ENCODE results near the gene RHOH. TPM values are rescaled to one million over a fixed set of nuclear protein-coding genes. Genes with fewer than 3 reads are reported as not detected.
A peak's percentile ranks its signal among the peaks of the same experiment; 100 is the strongest.

Gene RHOH
- total and polyA plus RNA-seq, 9 of the 15 experiments (the other 6 are each of a cell fraction or from before 2014, with no cell fraction given): 14.3 to 37.7 (median 23.2) TPM

DNA sequence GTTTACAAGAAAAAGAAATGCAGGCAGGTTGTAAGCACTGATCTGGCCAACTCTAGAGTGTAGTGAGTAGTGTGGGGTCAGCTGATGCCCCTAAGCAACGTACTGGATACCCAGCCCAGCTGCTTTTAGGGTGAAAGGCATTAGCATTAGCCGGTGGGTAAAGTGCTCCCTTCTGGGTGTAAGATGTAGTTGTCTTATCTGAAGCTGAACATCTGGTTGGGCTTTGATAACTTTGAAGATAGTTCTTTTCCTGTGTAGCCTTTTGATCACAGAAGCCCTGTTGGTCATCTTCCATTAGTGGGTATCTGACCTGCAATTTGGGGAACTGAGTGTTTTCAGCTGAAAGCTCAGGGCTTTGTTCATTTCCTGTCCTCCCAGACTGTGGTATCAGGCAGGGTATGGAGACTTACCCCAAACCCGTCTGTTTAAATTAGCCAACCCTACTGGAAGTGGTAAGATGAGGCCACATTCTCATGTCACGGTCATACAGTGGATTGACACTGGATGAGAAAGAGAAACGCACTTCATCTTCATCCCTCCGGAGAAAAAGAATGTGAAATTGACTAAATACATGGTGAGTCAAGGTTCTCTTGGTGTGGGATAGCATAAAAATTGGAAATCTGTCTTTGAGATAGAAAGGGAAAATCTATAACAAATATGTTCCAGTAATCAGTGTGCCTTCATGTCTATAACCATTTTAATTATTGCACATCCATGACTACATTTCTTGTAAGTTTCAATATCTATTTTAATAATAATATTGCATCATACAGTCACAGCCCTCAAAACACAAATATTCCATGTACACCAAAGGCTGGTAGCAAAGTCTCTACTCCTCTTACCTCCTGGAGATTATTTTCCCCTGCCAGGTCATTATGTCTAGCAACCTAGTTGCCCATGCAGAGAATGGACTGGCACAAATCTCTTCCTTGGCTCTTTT lies 8.7 kb downstream of the RHOH start (continued):
- TF ChIP-seq STAT5B (CRISPR knock-in tag; IDR thresholded peaks at IDR 0.05): no peak
- peak; percentile 61 for TF ChIP-seq RBFOX2 (IDR thresholded peaks at IDR 0.05; ENCODE audit: low read depth, low read length)
- no peak for TF ChIP-seq MEF2D (tag; conservative IDR thresholded peaks at IDR 0.05; ENCODE audit: low read depth)
- no peak for TF ChIP-seq ZNF316 (IDR thresholded peaks at IDR 0.05)
- TF ChIP-seq, protein P1, sequence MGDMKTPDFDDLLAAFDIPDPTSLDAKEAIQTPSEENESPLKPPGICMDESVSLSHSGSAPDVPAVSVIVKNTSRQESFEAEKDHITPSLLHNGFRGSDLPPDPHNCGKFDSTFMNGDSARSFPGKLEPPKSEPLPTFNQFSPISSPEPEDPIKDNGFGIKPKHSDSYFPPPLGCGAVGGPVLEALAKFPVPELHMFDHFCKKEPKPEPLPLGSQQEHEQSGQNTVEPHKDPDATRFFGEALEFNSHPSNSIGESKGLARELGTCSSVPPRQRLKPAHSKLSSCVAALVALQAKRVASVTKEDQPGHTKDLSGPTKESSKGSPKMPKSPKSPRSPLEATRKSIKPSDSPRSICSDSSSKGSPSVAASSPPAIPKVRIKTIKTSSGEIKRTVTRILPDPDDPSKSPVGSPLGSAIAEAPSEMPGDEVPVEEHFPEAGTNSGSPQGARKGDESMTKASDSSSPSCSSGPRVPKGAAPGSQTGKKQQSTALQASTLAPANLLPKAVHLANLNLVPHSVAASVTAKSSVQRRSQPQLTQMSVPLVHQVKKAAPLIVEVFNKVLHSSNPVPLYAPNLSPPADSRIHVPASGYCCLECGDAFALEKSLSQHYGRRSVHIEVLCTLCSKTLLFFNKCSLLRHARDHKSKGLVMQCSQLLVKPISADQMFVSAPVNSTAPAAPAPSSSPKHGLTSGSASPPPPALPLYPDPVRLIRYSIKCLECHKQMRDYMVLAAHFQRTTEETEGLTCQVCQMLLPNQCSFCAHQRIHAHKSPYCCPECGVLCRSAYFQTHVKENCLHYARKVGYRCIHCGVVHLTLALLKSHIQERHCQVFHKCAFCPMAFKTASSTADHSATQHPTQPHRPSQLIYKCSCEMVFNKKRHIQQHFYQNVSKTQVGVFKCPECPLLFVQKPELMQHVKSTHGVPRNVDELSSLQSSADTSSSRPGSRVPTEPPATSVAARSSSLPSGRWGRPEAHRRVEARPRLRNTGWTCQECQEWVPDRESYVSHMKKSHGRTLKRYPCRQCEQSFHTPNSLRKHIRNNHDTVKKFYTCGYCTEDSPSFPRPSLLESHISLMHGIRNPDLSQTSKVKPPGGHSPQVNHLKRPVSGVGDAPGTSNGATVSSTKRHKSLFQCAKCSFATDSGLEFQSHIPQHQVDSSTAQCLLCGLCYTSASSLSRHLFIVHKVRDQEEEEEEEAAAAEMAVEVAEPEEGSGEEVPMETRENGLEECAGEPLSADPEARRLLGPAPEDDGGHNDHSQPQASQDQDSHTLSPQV (IDR thresholded peaks at IDR 0.05): peak; percentile 90
- TF ChIP-seq, protein P2, sequence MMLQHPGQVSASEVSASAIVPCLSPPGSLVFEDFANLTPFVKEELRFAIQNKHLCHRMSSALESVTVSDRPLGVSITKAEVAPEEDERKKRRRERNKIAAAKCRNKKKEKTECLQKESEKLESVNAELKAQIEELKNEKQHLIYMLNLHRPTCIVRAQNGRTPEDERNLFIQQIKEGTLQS (IDR thresholded peaks at IDR 0.05): peak; percentile 87
- TF ChIP-seq, protein P2 (CRISPR knock-in tag; conservative IDR thresholded peaks at IDR 0.05): no peak
- TF ChIP-seq, protein P3, sequence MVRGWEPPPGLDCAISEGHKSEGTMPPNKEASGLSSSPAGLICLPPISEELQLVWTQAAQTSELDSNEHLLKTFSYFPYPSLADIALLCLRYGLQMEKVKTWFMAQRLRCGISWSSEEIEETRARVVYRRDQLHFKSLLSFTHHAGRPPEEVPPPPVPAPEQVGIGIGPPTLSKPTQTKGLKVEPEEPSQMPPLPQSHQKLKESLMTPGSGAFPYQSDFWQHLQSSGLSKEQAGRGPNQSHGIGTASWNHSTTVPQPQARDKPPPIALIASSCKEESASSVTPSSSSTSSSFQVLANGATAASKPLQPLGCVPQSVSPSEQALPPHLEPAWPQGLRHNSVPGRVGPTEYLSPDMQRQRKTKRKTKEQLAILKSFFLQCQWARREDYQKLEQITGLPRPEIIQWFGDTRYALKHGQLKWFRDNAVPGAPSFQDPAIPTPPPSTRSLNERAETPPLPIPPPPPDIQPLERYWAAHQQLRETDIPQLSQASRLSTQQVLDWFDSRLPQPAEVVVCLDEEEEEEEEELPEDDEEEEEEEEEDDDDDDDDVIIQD (CRISPR knock-in tag; IDR thresholded peaks at IDR 0.05): no peak
- TF ChIP-seq, protein P4, sequence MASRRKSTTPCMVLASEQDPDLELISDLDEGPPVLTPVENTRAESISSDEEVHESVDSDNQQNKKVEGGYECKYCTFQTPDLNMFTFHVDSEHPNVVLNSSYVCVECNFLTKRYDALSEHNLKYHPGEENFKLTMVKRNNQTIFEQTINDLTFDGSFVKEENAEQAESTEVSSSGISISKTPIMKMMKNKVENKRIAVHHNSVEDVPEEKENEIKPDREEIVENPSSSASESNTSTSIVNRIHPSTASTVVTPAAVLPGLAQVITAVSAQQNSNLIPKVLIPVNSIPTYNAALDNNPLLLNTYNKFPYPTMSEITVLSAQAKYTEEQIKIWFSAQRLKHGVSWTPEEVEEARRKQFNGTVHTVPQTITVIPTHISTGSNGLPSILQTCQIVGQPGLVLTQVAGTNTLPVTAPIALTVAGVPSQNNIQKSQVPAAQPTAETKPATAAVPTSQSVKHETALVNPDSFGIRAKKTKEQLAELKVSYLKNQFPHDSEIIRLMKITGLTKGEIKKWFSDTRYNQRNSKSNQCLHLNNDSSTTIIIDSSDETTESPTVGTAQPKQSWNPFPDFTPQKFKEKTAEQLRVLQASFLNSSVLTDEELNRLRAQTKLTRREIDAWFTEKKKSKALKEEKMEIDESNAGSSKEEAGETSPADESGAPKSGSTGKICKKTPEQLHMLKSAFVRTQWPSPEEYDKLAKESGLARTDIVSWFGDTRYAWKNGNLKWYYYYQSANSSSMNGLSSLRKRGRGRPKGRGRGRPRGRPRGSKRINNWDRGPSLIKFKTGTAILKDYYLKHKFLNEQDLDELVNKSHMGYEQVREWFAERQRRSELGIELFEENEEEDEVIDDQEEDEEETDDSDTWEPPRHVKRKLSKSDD (conservative IDR thresholded peaks at IDR 0.05; ENCODE audit: low read length): no peak
- TF ChIP-seq POLR2AphosphoS5 (IDR thresholded peaks at IDR 0.05; ENCODE audit: control insufficient read depth, insufficient read depth, low read depth, low read length): peak; percentile 63; the same call in 1 of the 2 replicates
- TF ChIP-seq, protein P5, sequence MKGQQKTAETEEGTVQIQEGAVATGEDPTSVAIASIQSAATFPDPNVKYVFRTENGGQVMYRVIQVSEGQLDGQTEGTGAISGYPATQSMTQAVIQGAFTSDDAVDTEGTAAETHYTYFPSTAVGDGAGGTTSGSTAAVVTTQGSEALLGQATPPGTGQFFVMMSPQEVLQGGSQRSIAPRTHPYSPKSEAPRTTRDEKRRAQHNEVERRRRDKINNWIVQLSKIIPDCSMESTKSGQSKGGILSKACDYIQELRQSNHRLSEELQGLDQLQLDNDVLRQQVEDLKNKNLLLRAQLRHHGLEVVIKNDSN (CRISPR knock-in tag; IDR thresholded peaks at IDR 0.05): no peak
- TF ChIP-seq BRD4 (IDR thresholded peaks at IDR 0.05): peak; percentile 13; the same call in 1 of the 2 replicates
- TF ChIP-seq, protein P6, sequence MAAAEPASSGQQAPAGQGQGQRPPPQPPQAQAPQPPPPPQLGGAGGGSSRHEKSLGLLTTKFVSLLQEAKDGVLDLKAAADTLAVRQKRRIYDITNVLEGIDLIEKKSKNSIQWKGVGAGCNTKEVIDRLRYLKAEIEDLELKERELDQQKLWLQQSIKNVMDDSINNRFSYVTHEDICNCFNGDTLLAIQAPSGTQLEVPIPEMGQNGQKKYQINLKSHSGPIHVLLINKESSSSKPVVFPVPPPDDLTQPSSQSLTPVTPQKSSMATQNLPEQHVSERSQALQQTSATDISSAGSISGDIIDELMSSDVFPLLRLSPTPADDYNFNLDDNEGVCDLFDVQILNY (CRISPR knock-in tag; IDR thresholded peaks at IDR 0.05): no peak
- TF ChIP-seq ZNF124 (CRISPR knock-in tag; IDR thresholded peaks at IDR 0.05): no peak

Data from K562 (cell line).